PC-3 (cell line): ENCODE data around the gene TBX2. TPM values are rescaled to one million over a fixed set of nuclear protein-coding genes. Genes with fewer than 3 reads are reported as not detected.
A peak's percentile ranks its signal among the peaks of the same experiment; 100 is the strongest.

Source experiments
- ATAC-seq: fragments of 200-7000 bp; cut with Tn5 transposase; 2 replicates; pipeline ENCODE4 v1.9.1; 2020; ENCODE audit warnings: mild to moderate bottlenecking, moderate library complexity
- BruUV-seq: library from RNA; stranded (reverse); fragments of 400-500 nt; replicated peaks from 2 replicates; lab custom pipeline; 2021; lab: Mats Ljungman, UMichigan
- CTCF ChIA-PET: fragments of 300-600 bp; sonication (Branson Sonifier 250); formaldehyde crosslinking; loops from one replicate; lab custom pipeline; 2022; ENCODE audit warnings: antibody characterized with exemption; lab: Charles Lee
- POLR2A ChIA-PET: fragments of 300-600 bp; sonication (Branson Sonifier 250); formaldehyde crosslinking; loops from one replicate; lab custom pipeline; 2022; ENCODE audit warnings: antibody characterized with exemption; ENCODE audit not compliant: unreplicated experiment; lab: Charles Lee
- DNase-seq: peaks from one replicate; pipeline ENCODE4 v3.0.0-alpha.2; 2015
- H2AFZ ChIP-seq: fragments of 300-600 bp; sonication (generic); 2 replicates; pipeline ENCODE4 v1.6.0; 2016; ENCODE audit warnings: antibody characterized with exemption, low read length
- H3F3A ChIP-seq: fragments of 300-600 bp; sonication (generic); one replicate; pipeline ENCODE4 v1.6.0; 2017; ENCODE audit warnings: antibody characterized with exemption, low read length, control low read depth, mild to moderate bottlenecking; ENCODE audit not compliant: unreplicated experiment
- H3K27ac ChIP-seq: fragments of 300-600 bp; sonication (generic); 2 replicates; pipeline ENCODE4 v1.5.1; 2016; ENCODE audit warnings: mild to moderate bottlenecking, low read length
- H3K27me3 ChIP-seq: fragments of 300-600 bp; sonication (generic); 2 replicates; pipeline ENCODE4 v1.6.1; 2016; ENCODE audit warnings: low read length, mixed read lengths
- H3K36me3 ChIP-seq: fragments of 300-600 bp; sonication (generic); 2 replicates; pipeline ENCODE4 v1.6.1; 2016; ENCODE audit warnings: low read depth, mixed run types, low read length, mixed read lengths
- H3K4me1 ChIP-seq: fragments of 300-600 bp; sonication (generic); 2 replicates; pipeline ENCODE4 v1.5.1; 2016; ENCODE audit warnings: low read length; ENCODE audit not compliant: insufficient read depth
- H3K4me2 ChIP-seq: fragments of 300-600 bp; sonication (generic); 2 replicates; pipeline ENCODE4 v1.6.0; 2016; ENCODE audit warnings: low read length
- H3K4me3 ChIP-seq: fragments of 300-600 bp; sonication (generic); 2 replicates; pipeline ENCODE4 v1.5.1; 2016; ENCODE audit warnings: mild to moderate bottlenecking, low read length, mixed read lengths
- H3K79me2 ChIP-seq: fragments of 300-600 bp; sonication (generic); 2 replicates; pipeline ENCODE4 v1.6.1; 2017; ENCODE audit warnings: low read length, mixed read lengths
- H3K9ac ChIP-seq: fragments of 300-600 bp; sonication (generic); 2 replicates; pipeline ENCODE4 v1.6.0; 2016; ENCODE audit warnings: mild to moderate bottlenecking, low read length
- H3K9me2 ChIP-seq: fragments of 300-600 bp; sonication (generic); replicated peaks from 2 replicates; pipeline ENCODE4 v1.6.1; 2016; ENCODE audit warnings: mixed run types, low read length, mixed read lengths
- H3K9me3 ChIP-seq: fragments of 300-600 bp; sonication (generic); 2 replicates; pipeline ENCODE4 v1.6.1; 2016; ENCODE audit warnings: low read length, mixed read lengths
- H4K20me1 ChIP-seq: fragments of 300-600 bp; sonication (generic); 2 replicates; pipeline ENCODE4 v1.6.1; 2016; ENCODE audit warnings: low read length, mixed read lengths
- CTCF ChIP-seq: fragments of 300-600 bp; sonication (generic); conservative IDR thresholded peaks from 2 replicates; pipeline ENCODE4 v1.5.1; 2017; ENCODE audit warnings: antibody characterized with exemption, low read depth, mild to moderate bottlenecking, low read length
- EZH2 ChIP-seq: fragments of 300-600 bp; sonication (generic); IDR thresholded peaks from one replicate; pipeline ENCODE4 v1.6.1; 2017; ENCODE audit warnings: antibody characterized with exemption, mild to moderate bottlenecking, low read length; ENCODE audit not compliant: unreplicated experiment
- EZH2phosphoT487 ChIP-seq: fragments of 300-600 bp; sonication (generic); IDR thresholded peaks from 2 replicates; pipeline ENCODE4 v1.6.1; 2018; ENCODE audit warnings: mild to moderate bottlenecking, antibody characterized with exemption, low read length, borderline replicate concordance
- intact Hi-C: fragments of 100-400 bp; cut with micrococcal nuclease; formaldehyde crosslinking; loops from 2 replicates; pipeline ENCODE4 v1.9.0; 2023
- total RNA-seq: library from RNA; depleted of rRNA; stranded (reverse); fragments of >200 nt; gene quantifications from 2 replicates; pipeline ENCODE4 v1.2.3, GENCODE V29; 2014

The TBX2 gene
- total RNA-seq, 1 experiment from 2014 or later: 7.1 TPM

GRCh38 chr17:61395983-61396585, 3.6 kb upstream of the TBX2 start:
- intact Hi-C loops: loop anchor here (5.0 kb wide), 1 partner anchor 39 kb away; no protein-coding TSS in a partner anchor
- no peaks in the 10 kb centered on the region for H3K27me3 ChIP-seq
- no peak for ATAC-seq

GRCh38 chr17:61396586-61397085, 3.0 kb upstream of the TBX2 start:
- no peak for TF ChIP-seq CTCF
- Histone ChIP-seq H3K79me2 (peaks cover 16% of the 10 kb centered on the region), H3K9me2 (no peaks in the 10 kb centered on the region), H3K9me3 (no peaks in the 10 kb centered on the region), H2AFZ (peak overlapping the region; percentile 90; the same call in 1 of the 2 replicates), H4K20me1 (no peaks in the 10 kb centered on the region), H3K4me2 (peak overlapping the region; percentile 98), H3K4me3 (peak overlapping the region; percentile 72; the same call in 1 of the 2 replicates), H3K27ac (no peak overlapping the region), H3K36me3 (no peaks in the 10 kb centered on the region), H3K4me1 (peaks cover 24% of the 10 kb centered on the region), H3K9ac (no peak overlapping the region), H3F3A (no peaks in the 10 kb centered on the region), H3K27me3 (no peaks in the 10 kb centered on the region)
- DNase-seq: no peak
- ATAC-seq: no peak
- intact Hi-C loops: loop anchor here (5.0 kb wide), 1 partner anchor 39 kb away; no protein-coding TSS in a partner anchor
- no TSS peak for BruUV-seq
- ChIA-PET POLR2A (no interaction called here), CTCF (no interaction called here)

More at GRCh38 chr17:61395983-61396585, 3.6 kb upstream of the TBX2 start:
- Histone ChIP-seq H3K9ac (no peak overlapping the region), H3K4me1 (peaks cover 20% of the 10 kb centered on the region), H3K9me2 (no peaks in the 10 kb centered on the region), H3K27ac (no peak overlapping the region), H2AFZ (no peak overlapping the region), H3K4me3 (no peak overlapping the region), H4K20me1 (no peaks in the 10 kb centered on the region), H3K9me3 (no peaks in the 10 kb centered on the region), H3K4me2 (no peak overlapping the region), H3K36me3 (no peaks in the 10 kb centered on the region), H3K79me2 (peaks cover 10% of the 10 kb centered on the region), H3F3A (no peaks in the 10 kb centered on the region)
- BruUV-seq: no TSS peak
- ChIA-PET POLR2A (no interaction called here), CTCF (no interaction called here)
- DNase-seq: no peak
- no peak for TF ChIP-seq EZH2
- no peak for TF ChIP-seq EZH2phosphoT487
- TF ChIP-seq CTCF: no peak
